DND-41 (cell line): ENCODE results near the gene MMP20.

Source experiments
- ATAC-seq: fragments of 200-7000 bp; cut with Tn5 transposase; 3 replicates; pipeline ENCODE4 v1.9.1; 2021; ENCODE audit warnings: low read depth; ENCODE audit not compliant: insufficient read depth
- DNase-seq: peaks from one replicate; pipeline ENCODE4 v3.0.0-alpha.2; 2020
- H2AFZ ChIP-seq: 2 replicates; pipeline ENCODE4 v1.6.0; 2012; ENCODE audit warnings: low read depth, low read length
- H3K27ac ChIP-seq: 2 replicates; pipeline ENCODE4 v1.5.1; 2012; ENCODE audit warnings: low read length, inconsistent platforms
- H3K27me3 ChIP-seq: fragments of 200-600 bp; sonication (generic); 2 replicates; pipeline ENCODE4 v1.6.0; 2012; ENCODE audit warnings: low read length, mild to moderate bottlenecking, inconsistent platforms; ENCODE audit not compliant: insufficient read depth, poor library complexity
- H3K36me3 ChIP-seq: 2 replicates; pipeline ENCODE4 v1.5.1; 2012; ENCODE audit warnings: low read length, inconsistent platforms; ENCODE audit not compliant: insufficient read depth
- H3K4me1 ChIP-seq: 2 replicates; pipeline ENCODE4 v1.5.1; 2012; ENCODE audit warnings: mild to moderate bottlenecking, low read length; ENCODE audit not compliant: insufficient read depth
- H3K4me2 ChIP-seq: 2 replicates; pipeline ENCODE4 v1.6.0; 2012; ENCODE audit warnings: mild to moderate bottlenecking, moderate library complexity, low read length, inconsistent platforms; ENCODE audit not compliant: insufficient read depth
- H3K4me3 ChIP-seq, 2 experiments: fragments of 200-600 bp in 1 of 2; shearing (Covaris generic) in 1 of 2; 2 replicates each; pipeline ENCODE4 v1.5.1; 2012 to 2016; ENCODE audit warnings: inconsistent platforms in 2 of 2, low read length in 2 of 2, mild to moderate bottlenecking in 2 of 2, low read depth in 1 of 2, moderate library complexity in 1 of 2
- H3K79me2 ChIP-seq: 2 replicates; pipeline ENCODE4 v1.6.0; 2012; ENCODE audit warnings: low read length, inconsistent platforms; ENCODE audit not compliant: insufficient read depth
- H3K9ac ChIP-seq: 2 replicates; pipeline ENCODE4 v1.6.0; 2012; ENCODE audit warnings: low read depth, mild to moderate bottlenecking, inconsistent platforms, low read length, moderate library complexity
- H3K9me3 ChIP-seq: 2 replicates; pipeline ENCODE4 v1.5.1; 2012; ENCODE audit warnings: low read length, moderate library complexity, mild to moderate bottlenecking, inconsistent platforms; ENCODE audit not compliant: insufficient read depth, severe bottlenecking
- H4K20me1 ChIP-seq: 2 replicates; pipeline ENCODE4 v1.6.0; 2012; ENCODE audit warnings: low read length; ENCODE audit not compliant: insufficient read depth
- EZH2 ChIP-seq: IDR thresholded peaks from 3 replicates; pipeline ENCODE4 v1.6.1; 2012; ENCODE audit warnings: borderline replicate concordance, low read depth, mild to moderate bottlenecking, moderate library complexity, low read length, inconsistent platforms; ENCODE audit not compliant: severe bottlenecking
- TF ChIP-seq, protein P1 (sequence below): IDR thresholded peaks from 2 replicates; pipeline ENCODE4 v1.5.1; 2012; ENCODE audit warnings: borderline replicate concordance, low read length, moderate library complexity, mild to moderate bottlenecking; ENCODE audit not compliant: poor library complexity, severe bottlenecking; ENCODE audit errors: extremely low read depth

MMP20 gene

DNA sequence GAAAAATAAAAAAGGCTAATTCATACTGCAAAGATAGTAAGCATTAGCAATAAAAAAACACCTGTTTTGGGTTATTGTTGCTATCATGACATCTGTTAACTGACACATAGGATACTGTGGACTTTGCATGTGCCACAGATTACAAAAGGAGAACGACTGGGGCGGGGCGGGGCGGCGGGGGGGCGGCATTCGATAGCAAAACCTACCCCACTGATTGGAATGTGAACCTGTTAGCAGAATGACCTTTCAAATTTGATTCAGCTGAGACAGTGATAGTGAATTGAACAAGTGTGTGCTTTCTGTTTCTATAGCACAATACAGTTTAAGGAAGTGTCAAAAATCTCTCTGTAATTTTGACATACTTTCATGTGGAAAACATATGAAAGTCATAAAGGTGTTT lies 14.9 kb downstream of the MMP20 start:
- H3K27ac ChIP-seq = no peak overlapping the region
- TF ChIP-seq EZH2 = no peak

DNA sequence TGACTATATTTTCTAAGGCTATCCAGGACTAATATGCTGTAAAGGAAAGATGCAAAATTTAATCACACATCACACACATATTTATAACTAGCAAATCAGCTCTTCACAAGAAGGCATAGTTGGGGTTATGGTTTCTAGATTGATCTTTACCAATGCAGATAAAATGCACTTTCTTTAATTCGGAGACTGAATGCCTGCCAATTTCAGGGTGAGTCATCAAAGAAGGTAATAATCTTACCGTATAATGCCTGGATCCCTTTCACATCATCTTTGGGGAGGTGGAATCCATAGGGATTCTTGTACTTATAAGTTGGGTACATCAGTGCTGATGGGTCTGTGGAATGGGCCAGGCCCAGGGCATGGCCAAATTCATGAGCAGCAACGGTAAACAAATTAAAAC lies 16.4 kb downstream of the MMP20 start:
- H3K4me2 ChIP-seq = no peak overlapping the region
- H3K27me3 ChIP-seq = peaks cover 2% of the 10 kb centered on the region
- no peaks in the 10 kb centered on the region for H3K79me2 ChIP-seq
- no peaks in the 10 kb centered on the region for H3K4me1 ChIP-seq
- TF ChIP-seq EZH2 = no peak
- TF ChIP-seq, protein P1, sequence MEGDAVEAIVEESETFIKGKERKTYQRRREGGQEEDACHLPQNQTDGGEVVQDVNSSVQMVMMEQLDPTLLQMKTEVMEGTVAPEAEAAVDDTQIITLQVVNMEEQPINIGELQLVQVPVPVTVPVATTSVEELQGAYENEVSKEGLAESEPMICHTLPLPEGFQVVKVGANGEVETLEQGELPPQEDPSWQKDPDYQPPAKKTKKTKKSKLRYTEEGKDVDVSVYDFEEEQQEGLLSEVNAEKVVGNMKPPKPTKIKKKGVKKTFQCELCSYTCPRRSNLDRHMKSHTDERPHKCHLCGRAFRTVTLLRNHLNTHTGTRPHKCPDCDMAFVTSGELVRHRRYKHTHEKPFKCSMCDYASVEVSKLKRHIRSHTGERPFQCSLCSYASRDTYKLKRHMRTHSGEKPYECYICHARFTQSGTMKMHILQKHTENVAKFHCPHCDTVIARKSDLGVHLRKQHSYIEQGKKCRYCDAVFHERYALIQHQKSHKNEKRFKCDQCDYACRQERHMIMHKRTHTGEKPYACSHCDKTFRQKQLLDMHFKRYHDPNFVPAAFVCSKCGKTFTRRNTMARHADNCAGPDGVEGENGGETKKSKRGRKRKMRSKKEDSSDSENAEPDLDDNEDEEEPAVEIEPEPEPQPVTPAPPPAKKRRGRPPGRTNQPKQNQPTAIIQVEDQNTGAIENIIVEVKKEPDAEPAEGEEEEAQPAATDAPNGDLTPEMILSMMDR = no peak
- no peaks in the 10 kb centered on the region for H4K20me1 ChIP-seq
- no peaks in the 10 kb centered on the region for H3K9me3 ChIP-seq
- no peaks in the 10 kb centered on the region for H3K36me3 ChIP-seq
- no peak overlapping the region for H3K4me3 ChIP-seq
- H3K27ac ChIP-seq = no peak overlapping the region
- no peak overlapping the region for H3K9ac ChIP-seq
- ATAC-seq (no peak), DNase-seq (no peak)
- no peak overlapping the region for H2AFZ ChIP-seq

More for the DNA sequence above, 14.9 kb downstream of the MMP20 start:
- ATAC-seq (no peak), DNase-seq (no peak)
- Histone ChIP-seq H3K9ac (no peak overlapping the region), H3K4me3 (no peak overlapping the region), H3K4me2 (no peak overlapping the region), H3K36me3 (no peaks in the 10 kb centered on the region), H3K4me1 (no peaks in the 10 kb centered on the region), H3K9me3 (no peaks in the 10 kb centered on the region), H3K27me3 (peaks cover 2% of the 10 kb centered on the region), H3K79me2 (no peaks in the 10 kb centered on the region), H2AFZ (no peak overlapping the region), H4K20me1 (no peaks in the 10 kb centered on the region)

DNA sequence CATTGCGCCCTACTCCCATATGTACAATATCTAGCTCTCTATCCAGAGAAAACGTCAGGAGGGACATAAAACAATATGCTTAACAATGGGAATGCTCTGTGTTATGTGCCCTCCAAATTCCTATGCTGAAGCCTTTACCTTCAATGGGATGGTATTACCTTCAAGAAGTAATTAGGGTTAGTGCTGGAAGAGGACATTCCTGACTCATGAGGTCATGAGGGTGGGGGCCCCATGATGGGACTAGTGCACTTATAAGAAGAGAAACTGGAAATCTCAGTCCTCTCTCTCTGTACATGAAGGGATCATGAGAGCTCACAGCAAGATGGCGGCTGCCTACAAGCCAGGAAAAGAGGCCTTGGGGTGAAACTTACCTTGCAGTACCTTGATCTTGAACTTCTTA lies 20.3 kb downstream of the MMP20 start:
- H3K36me3 ChIP-seq = no peaks in the 10 kb centered on the region
- H3K9ac ChIP-seq = no peak overlapping the region
- ATAC-seq = no peak
- no peak overlapping the region for H3K4me2 ChIP-seq
- no peak overlapping the region for H2AFZ ChIP-seq
- no peak overlapping the region for H3K4me3 ChIP-seq
- peaks cover 2% of the 10 kb centered on the region for H3K27me3 ChIP-seq
- DNase-seq = no peak
- no peaks in the 10 kb centered on the region for H3K9me3 ChIP-seq
- H4K20me1 ChIP-seq = no peaks in the 10 kb centered on the region
- no peaks in the 10 kb centered on the region for H3K79me2 ChIP-seq
- TF ChIP-seq, protein P1 = no peak
- TF ChIP-seq EZH2 = no peak
- no peaks in the 10 kb centered on the region for H3K4me1 ChIP-seq
- H3K27ac ChIP-seq = no peak overlapping the region

DNA sequence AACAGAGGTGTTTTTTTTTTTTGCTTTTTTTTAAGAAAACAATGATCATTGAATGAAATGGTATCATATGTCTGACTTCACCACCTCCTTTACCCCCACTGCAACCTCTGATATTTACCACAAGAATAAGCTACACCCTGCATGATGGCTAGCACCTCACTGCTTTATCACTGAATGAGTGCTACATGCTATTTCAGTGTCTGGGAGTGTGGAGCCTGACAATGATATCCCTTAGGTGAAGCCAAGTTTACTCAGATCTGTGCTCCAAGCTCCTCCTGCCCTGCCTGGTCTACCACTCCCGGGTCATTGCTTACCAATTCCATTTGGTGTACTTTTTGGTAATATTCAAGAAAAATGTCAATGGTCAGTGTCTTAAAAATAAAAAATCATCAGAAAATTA lies 21.1 kb downstream of the MMP20 start:
- no peaks in the 10 kb centered on the region for H3K79me2 ChIP-seq
- H3K27ac ChIP-seq = no peak overlapping the region
- no peak overlapping the region for H3K4me2 ChIP-seq
- no peaks in the 10 kb centered on the region for H3K36me3 ChIP-seq
- H3K4me3 ChIP-seq = no peak overlapping the region
- ATAC-seq (no peak), DNase-seq (no peak)
- H3K9me3 ChIP-seq = no peaks in the 10 kb centered on the region
- H2AFZ ChIP-seq = no peak overlapping the region
- H4K20me1 ChIP-seq = no peaks in the 10 kb centered on the region
- peaks cover 2% of the 10 kb centered on the region for H3K27me3 ChIP-seq
- H3K4me1 ChIP-seq = no peaks in the 10 kb centered on the region
- H3K9ac ChIP-seq = no peak overlapping the region
- TF ChIP-seq, protein P1 = no peak
- no peak for TF ChIP-seq EZH2
